Measurements from ENCODE around the gene KCNH5.

Gene KCNH5

DNA sequence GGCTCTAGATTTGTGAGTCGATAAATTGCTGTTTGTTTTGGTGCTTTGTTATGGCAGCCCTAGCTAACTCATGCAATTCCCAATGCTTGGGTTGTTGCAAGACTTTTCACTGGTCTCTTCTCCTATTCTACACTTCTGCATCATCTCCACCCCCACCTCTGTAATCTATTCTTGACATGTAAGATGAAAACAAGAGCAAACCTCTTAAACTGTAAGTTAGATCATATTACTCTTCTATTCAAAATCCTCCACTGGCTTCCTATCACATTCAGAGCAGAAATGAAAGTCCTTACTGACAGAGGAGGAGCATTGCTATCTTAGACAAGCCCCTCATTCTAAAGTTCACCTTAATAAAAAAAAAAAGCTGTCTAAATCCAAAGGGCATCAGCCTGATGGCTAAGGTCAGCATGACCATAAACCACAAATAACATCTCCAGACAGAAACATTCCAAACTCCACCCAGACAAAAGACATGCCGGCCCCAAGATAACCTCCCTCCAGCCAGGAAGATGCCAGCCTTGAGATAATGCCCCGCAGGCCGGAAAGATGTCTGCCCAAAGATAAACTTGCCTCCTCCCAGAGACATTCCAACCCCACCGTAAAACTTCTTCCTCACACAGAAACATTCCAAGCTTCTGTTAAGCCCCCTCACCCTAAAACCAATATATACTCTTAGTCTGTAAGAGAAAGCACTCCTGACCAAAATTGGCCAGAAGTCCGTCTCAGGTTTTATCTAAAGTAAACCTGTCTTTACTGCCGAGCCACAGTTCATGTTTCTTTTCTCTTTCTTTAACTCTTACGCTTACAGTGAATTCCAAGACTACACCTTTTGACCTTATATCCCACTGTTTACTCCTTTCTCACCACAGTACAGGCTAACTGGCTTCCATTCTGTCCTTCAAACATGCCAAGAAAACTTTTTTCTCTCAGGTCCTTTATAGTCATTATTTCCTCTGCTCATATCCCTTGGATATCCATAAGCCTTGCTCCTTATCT, 308.9 kb downstream of the KCNH5 start:
- no peak for DNase-seq

DNA sequence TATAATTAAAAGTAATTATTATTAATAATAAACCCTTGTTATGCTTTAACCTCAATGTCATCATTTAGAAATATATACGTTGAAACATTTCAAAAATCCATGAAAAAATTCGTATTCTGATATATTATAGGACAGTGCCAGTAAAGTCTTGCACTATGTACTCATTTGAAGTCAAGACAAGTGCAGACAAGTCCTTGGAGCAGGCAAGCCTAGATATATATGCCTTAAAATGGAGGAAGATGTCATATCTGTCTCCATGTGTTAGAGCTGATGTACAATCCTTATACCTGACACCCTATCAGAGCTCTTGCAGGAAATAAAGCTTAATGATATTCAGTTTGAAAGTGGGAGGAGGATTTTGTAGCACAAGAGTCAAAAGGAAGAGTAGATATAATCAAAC, 310.4 kb downstream of the KCNH5 start:
- DNase-seq: no peak

DNA sequence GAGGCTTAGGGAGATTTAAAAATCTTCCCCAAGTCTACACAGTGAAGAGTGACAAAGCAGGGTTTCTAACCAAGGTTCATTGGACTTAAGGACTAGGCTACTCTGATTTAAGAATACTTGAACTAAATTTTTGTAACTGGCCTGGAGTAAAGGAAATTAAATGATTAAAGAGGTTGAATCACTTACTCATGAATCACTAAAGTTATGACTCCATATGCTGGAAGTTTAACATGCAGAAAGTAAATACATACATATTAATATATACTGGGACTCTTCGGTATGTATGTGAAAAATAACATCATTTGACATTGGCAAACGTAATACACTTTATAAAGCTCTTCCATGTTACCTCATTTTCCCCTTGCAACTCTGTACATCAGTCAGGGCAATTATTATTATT, 322.9 kb downstream of the KCNH5 start:
- no peak for DNase-seq

DNA sequence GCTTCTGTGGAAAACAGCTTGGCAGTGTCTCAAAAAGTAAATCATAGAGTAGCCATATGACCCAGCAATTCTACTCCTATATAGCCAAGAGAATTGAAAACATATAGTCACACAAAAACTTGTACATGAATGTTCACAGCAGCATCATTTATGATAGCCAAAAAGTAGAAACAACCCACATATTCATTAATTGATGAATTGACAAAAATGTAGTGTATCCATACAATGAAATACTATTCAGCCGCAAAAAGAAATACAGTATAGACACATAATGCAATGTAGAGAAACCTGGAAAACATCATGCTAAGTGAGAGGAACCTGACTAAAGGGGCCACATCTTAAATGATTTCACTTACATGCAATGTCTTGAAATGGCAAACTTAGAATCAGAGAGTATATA, 326.6 kb downstream of the KCNH5 start:
- DNase-seq: no peak

DNA sequence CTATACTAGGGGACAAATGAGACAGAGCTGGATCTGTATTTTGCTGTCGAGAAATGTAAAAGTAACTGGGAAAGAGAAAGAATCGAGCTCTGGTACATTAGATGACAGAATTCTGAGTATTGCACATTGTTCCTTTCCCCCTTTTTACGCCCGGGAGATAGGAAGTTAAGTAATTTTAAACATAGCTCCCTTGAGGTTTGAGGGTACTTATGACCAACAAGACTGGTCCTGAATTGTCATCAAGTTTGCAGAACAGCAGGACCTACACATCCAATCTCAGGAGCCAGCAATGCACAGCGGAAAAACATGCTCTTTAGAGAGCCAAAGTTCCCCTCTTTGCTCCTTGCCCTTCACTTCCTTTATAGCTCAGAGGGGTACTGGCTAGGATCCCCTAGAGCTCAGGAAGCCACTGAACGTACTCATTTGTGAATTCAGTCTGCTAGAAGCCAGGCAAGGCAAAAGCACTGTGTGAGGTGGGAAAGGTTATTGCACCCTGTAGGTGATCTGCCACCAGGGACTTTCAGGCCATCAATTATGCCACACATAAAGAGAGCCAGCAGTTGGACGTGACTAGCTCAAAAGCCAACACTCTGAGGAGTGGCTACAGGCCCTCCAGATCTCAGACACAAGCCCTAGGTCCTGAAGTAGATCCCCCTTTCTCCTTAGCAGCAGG, 333.8 kb downstream of the KCNH5 start:
- no peak for DNase-seq

DNA sequence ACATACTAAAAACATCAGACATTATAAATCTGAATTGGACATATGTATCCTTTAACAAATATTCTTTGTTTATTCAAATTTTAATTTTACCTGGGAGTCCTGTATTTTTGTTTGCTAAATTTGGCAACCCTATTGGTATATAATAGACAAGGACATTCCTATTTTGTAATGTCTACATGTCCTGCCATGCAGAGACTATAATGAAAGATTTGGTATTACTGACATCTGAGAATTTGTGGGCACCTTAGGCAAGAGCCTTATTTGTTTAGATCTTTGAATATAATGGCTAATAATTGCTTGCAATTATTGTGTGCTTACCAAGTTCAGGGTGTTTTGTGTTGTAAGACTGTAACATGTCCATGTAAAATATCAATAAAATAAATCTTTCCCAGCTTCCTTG, 334.4 kb downstream of the KCNH5 start:
- DNase-seq: no peak

DNA sequence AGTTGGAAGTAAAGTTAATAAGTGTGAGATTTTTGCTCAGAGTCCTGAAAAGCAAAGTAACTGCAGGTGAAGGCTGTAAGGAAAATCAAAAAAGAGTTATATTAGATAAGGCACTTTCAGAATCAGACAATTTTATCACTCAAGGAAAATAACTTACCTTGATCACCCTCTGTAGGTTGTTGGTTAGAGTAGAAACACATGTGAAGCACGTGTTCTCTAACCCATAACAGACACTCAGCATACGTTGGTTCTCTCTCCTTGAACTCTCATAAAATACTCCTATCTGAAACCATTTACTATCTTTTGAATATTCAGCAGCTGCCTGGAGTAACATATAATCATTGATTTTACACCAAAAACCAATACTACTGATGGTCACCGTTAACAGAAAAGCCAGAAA, 335.5 kb downstream of the KCNH5 start:
- no peak for DNase-seq

DNA sequence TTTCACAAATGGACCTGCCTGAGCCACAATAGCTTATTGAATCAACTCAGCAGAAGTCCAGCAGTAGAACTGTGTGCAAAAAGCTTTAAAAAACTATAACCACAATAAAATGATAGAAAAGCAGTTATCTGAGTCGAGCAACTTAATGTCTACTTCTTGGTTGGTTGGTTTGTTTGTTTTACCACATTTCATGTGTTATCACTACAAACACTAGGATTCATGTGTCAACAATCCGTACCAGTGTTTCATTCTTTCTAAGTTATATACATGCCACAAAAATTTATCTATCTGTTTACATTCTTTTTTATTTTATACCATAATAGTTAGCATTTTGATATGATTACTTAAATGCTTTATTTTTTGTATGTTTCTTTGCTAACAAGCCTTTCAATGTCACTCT, 339.0 kb downstream of the KCNH5 start:
- DNase-seq: no peak

DNA sequence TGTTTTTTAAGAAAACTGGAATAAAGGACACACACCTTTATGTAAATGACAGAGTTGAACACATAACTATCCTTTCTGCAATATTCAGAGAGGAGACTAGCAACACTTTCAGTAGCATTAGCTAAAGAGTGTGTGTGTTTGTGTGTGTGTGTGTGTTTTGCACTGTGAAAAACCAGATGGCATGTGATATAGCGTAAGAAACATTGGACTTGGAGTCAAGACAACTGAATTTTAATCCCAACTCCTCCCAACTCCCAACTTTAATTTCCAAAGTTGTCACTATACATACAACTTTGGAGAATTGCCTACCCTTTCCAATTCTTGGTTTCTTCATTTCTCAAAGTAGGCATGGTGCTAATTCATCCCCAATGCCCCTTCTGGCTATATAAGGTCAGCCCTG, 347.8 kb downstream of the KCNH5 start:
- no peak for DNase-seq

DNA sequence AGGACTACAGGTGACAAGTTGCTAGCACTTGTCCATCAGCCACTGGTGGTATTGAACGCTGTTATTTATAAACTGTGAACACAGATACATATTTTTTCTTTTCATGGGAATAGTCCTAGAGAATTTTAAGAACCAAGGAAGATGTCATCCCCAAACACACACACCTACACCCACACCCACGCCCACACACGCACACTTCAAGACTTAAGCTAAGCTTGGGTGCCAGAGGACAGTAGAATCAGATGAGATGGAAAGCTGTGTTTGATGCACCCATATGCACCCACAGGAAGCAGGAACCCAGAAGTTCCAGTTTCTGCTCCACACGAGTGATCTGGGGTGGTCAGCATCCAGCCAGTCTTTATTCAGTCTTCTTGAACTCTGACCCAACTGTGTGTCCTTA, 348.3 kb downstream of the KCNH5 start:
- DNase-seq: no peak

DNA sequence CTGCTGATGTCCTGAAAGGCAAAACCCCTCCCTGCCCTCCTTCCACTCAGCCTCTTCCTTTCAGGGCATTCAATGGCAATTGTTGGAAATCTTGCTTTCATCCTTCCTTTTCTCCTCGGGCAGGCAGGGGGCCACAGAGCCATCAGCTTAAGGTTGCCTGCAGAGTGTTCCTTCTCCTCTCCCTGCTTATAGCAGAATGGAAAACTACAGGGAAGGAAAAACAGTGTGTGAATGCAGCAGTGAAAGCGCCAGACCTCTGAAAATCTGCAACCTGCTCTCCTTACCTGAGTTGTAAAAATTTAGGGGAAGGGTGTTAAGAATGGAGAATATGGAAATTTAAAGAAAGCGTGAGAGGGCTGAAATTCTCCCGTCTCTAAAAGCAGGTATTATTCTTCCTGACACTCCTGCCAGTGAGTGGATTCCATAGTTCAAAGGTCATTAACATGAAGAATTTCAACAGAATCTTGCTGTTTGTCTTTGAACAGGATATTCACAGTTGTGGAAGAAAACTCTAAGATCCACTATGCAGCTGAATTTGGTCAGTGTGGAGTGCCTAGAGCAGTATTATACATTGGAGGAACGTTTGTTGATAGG, 348.8 kb downstream of the KCNH5 start:
- no peak for DNase-seq

DNA sequence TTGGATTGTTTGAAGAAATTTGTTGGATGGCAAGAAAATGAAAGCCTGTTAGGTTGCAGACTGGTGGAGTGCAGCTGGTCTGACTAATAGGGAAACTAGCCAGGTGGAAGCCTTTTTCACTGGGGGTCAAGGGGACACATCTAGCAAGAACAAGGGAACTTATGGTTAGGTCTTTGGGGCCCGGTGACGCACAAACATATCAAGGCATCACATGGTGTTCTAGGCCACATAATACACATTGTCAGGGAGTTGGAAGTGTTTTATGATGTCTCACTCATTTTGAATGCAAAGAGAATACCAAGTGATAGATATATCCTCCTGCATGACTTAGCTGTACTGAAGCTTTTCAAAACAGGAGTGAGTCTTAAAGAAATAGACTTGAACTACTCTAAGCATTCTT, 351.2 kb downstream of the KCNH5 start:
- no peak for DNase-seq

DNA sequence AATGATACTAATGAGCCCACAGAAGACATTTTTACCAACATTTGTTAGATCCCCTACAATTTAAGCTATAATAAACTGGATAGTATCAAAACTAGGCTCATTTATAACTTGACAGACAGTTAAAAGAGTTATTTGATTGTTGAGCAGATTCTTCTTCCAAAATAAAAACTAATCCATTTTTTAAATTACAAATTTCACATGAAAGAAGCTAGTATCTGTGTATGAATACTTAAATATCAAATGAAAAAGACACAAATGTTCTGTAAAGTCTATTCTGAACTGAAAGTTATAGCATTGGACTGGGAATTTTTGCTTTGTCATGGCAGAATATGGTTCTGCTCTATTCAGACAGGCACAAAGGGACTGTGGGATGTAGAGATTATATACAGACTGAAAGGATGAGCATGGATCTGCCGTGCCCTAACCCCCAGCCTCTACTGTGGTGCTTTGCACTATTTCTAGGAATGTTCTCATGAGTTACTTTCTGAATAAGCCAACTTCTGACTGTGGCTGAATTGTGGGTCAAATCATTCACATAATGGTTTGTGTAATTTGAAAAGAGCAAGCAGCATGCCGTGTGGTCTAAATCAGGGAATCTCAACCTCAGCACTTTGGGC, 352.7 kb downstream of the KCNH5 start:
- no peak for DNase-seq

DNA sequence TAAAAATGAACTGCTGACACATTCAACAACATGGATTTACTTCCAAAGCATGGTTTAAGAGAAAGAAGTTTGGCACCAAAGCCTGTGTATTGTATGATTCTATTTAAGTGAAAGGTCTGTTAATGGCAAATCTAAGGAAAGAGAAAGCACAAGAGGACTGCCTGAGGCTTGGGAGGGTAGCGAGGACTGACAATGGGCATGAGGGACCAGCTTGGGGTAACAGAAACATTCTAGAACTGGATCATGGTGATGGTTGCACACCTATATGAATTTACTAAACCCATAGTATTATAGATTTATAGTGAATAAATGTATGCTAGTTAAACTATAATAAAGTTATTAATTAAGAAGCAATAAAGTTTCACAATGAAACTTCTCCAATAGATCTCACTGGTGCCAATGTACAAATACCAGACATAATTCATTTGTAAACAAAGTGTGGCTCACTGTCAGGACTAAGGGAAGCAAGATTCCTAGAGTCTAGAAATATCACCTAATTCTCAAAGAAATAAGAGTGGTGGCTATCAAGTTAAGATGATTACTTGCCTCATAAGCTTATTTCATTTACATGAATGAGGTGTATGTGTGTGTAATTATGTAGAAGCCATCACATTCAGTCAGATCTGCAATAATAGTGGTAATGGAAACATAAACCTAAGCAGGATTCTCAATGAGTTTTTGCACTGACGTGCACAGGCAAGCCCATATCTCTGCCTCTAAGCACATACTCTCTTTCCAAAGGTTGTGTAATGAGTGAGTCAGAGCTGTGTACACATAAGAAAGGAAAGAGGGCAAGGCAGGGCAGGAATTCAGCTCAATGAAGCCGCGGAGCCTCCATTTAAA, 353.4 kb downstream of the KCNH5 start:
- no peak for DNase-seq

DNA sequence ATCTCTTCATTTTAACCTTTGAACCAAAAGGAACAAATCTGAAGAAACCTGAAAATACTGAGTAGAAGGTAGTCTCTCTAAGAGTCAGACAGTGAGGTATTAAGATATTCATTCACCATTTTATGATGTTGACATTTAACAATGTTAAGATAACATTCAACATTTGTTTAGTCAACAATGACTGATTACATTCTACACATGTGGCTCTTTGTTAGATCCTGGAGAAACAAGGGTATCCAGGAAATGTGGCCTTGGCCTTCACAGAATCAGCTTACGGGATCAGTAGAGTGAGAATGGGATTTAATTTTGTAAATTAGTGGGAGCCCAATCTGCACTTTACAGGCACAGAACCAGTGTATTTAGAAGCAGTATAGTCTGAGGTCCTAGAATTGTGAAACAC, 355.5 kb downstream of the KCNH5 start:
- no peak for DNase-seq

DNA sequence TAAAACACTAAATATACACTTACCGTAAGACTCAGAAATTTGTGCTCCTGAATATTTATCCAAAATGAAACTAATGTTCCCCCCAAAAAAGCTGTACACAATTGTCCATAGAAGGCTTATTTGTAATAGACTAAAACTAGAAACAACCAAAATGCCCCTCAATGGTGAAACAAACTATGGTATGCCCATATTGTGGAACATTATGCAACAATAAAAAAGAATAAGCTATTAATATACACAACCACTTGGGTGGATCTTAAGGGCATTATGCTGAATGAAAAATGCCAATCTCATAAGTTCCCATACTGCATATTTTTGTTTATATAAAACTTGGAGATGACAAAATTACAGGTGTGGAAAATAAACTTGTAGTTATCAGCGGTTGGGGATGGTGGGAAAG, 357.4 kb downstream of the KCNH5 start:
- DNase-seq: no peak

DNA sequence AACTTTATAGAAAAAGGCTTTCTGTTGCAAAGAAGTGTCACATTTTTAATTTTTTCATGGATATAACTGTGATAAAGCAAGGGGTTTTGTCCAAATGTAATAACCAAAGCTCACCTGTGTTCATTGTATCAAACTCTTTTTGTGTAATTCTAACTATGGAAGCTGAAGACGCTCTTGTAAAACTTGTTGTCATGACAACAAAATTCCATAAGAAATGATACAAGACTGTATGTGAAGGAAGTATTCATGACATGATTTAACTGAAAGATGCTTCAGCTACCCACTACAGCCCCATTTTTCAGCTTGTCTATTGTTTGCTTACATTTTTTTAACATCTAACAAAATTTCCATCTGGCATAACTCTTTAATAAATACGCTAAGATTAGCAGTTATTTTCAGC, 360.9 kb downstream of the KCNH5 start:
- DNase-seq: no peak

DNA sequence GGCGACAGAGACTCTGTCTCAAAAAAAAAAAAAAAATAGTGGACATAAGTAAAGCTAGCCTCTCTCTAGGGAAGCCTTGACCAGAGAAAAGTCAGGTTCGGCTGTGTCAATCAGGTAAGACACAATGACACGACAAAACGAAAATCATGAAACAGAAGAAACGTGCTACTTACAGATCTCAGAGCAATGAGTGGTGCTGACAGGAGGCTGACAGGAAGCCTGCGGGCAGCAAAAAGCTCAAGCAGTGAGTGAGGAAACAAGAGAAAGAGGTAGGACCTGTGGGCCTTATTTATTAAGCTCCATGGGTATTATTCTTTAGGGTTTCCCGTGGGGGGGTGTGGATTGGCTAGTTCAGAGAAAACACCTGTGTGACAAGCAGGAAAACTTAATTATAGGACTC, 363.1 kb downstream of the KCNH5 start:
- DNase-seq: no peak

DNA sequence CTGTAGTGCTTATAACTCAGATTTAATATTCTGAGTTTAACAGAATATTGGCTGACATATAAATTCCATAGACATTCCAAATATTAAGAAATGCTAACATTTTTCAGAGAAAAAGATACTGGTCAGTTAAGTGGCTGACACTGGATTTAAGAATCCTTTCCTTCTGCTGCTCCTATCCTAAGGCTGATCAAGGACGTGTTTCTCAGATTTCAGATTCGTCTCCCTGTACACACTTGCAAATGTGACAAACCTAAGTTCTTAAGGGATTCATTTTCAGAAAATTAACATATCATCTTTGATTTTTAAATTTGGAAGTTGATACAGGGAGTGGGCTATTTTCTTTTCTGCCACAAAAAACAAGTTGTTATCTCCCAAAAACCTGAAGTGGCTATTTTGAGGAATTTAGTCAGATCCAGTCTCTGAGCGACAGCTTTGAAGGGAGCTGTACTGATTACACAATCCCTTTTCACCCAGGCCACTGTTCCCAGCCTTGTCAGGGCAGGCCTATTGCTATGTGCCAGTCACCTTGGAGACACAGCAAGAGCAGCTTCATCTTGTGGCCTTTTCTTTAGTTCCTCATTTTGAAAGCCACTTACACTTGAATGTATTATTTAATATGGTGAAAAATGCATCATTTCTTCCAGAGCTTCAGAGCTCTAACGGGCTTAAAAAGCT, 370.6 kb downstream of the KCNH5 start:
- no peak for DNase-seq

DNA sequence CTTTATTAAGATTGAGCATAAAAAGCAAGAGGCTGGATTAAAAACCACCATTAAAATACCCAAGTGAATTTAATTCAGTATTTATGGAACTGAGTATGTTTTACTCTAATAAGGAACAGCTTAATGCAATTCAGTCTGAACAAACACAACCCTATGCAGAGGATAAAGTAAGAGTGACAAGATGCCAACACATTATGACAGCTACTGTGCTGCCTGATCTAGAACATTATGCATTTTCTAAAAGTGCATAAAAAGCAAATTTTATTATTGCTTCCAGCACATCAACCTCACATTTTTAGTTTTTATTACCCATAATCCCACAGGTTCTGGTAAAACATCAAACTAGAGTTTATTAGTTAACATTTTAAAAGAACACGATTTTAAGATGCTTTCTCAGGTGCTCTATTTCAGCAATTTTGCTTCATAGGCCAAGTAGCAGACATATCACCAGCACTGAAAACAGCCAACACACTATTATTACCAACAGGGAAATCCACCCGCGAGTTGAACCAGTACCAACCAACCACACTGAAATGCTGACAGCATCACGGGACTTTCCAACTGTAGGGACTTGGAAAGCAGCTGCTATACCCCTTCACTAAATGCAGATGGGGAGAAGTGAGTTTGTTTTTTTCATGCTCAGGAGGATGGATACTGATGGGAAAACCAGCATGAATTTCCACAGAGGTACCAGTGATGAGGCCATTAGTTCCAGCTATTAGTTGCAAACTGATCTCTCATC, 372.1 kb downstream of the KCNH5 start:
- no peak for DNase-seq

DNA sequence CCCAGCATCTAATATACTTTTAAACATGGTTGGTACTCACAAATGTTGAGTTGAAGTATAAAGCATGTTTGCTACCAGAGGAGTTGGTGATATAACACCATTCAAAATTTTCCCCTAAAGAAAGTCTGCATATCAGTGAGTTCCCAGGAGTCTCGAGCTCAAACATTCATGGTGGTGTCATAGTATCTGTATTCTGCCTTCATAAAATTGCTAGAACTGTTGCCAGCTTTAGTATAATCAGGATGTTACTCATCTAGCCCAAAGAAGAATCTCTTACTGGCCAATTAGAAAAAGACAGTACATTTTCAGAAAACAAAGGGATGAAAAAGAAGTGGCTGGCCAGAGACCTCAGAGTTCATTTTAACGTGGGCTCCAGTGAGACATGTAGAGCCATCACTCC, 374.7 kb downstream of the KCNH5 start:
- DNase-seq: no peak
